GM18861 (cell line): ENCODE measurements around the gene MAP3K20.
"Not testable (repeated sequence)": the region's sequence is repeated elsewhere in the genome, so short reads cannot be mapped to it uniquely, and the experiment has no call there.

Experiments used
- ATAC-seq: cut with Tn5 transposase; IDR thresholded peaks from one replicate; pipeline ENCODE4 v1.9.1; 2021; ENCODE audit not compliant: unreplicated experiment

The MAP3K20 gene

GRCh38 chr2:173086518-173087213, 11.0 kb downstream of the MAP3K20 start:
- no peak for ATAC-seq

- ATAC-seq: no peak
Observed at GRCh38 chr2:173087214-173087581, 11.6 kb downstream of the MAP3K20 start.

GRCh38 chr2:173087793-173088496, 12.3 kb downstream of the MAP3K20 start:
- no peak for ATAC-seq

DNA sequence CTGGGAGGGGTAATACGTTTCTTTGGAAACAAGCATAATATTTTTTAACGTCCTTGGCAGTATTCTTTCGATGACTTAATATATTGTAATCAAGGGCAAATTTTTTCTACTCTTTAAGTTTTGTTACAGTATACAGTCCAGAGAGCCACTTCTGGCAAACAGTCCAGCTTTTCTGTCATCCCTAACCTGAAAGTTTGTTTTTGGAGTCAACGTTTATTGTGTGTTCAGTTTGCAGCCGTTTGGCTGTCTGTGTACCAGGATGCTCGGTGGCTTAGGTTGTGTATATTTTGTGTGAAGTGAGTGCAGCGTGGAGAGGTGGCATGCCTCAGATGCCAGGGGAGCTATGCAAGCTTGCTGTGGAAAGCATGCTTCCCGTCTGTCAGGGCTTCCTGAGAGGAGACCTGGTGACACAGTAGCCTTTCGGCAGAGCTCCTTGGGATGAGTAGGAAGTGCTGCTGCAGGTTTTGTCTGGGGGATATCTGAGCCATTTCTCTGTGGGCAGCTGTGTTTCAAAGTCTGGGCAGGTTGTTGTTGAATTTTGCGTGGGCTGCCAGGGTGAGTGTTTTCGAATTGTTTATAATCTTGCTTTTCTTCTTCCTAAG, 14.7 kb downstream of the MAP3K20 start:
- no peak for ATAC-seq

DNA sequence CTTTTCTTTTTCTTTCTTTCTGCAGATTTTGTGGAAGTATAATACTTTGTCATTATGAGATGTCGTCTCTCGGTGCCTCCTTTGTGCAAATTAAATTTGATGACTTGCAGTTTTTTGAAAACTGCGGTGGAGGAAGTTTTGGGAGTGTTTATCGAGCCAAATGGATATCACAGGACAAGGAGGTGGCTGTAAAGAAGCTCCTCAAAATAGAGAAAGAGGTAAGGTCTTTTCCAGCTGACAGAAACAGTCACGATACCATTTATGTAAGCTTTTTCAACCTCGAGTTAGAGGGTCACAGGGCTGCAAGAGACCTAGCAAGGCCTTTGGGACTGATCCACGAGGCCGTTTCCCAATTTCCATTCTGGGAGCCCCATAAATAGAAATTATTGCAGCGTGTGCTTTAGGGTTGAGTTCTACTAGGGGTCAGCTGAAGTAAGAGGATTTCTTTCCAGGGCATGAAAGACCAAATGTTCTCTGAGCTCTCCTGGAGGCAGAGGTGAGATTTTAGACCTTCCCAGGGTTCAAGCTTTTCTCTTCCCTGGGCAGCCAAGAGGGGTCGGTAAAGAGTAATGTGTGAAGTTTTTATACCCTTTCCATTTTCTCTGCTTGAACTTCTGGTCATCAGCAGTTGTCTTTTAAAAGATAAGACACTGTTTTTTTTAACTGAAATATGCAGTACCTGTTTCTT, 15.5 kb downstream of the MAP3K20 start:
- no peak for ATAC-seq

GRCh38 chr2:173091910-173092309, 16.3 kb downstream of the MAP3K20 start:
- ATAC-seq: no peak

DNA sequence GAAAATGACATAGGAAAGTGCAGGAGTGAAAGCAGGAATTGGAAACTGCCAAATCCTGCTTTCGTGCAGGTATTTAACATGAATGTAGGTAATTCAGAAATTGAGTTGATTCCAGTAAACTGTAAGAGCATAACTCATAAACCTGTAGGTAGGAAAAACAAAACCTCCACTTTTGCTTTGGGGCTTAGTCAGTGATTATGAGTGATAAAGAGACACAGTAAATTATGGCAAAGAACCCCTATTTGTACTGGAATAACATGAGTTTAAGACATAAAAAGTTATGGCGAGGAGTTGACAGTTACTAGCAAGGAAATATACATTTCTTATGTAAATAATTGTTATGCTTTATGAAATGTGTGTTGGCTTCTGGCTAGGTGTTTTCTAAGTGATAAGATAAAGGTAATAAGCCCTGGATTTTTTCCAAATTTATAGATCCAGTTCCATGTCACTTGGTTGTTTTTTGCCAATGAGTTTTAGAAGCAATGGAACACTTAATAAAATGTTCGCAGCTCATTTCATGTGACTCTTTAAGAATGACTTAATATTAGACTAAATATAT, 17.3 kb downstream of the MAP3K20 start:
- ATAC-seq: no peak

GRCh38 chr2:173093617-173094016, 18.0 kb downstream of the MAP3K20 start:
- ATAC-seq: not testable (repeated sequence)

- ATAC-seq: no peak
Observed at GRCh38 chr2:173094731-173095130, 19.1 kb downstream of the MAP3K20 start.

DNA sequence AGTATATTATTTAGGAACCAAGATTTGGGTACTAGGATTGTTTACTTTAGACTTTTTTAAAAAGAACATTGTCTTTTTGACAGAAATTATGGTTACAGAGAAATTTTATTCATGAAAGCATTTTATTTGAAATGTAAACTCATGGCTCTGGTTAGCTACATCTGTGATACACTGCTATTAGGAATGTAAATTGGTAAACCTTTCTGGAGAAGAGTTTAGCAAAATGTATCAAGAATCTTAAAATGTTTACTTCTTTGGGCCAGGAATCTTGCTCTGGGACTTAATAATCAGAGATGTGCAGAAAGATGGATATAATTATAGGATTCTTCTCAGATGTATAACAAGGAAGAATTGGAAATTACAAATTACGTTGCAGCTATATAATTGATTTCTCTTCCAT, 19.7 kb downstream of the MAP3K20 start:
- no peak for ATAC-seq

DNA sequence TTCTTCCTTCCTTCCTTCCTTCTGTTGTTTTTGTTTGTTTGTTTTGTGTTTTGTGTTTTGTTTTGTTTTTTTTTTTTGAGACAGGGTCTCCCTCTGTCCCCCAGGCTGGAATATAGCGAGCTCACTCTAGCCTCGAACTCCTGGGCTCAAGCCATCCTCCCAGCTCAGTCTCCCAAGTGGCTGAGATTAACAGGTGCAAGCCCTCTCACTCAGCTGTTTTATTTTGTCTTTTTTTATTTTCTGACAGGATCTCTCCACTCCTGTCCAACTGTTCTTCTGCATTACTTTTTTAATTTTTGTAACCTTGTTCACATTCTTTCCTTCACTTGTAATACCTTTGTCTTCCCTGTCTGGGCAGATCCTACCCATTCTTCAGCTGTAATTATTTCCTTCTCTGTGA, 23.6 kb downstream of the MAP3K20 start:
- ATAC-seq: no peak

DNA sequence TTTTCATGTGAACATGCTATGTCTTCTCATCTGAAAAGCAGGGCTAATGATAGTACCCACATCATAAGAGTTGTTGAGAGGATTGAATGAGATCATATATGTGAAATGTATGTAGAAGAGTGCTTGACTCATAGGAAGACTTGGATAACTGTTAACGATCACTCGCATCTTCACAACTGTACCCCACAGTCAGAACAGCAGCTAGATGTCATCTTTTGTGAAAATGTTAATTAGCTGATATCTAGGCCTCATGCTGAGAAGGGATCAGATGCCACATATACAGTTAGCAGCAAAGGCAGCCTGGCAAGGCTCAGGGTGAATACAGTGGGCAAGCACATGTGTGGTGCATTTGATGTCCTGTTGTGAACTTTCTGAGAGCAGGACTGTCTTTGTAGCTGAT, 24.2 kb downstream of the MAP3K20 start:
- no peak for ATAC-seq

DNA sequence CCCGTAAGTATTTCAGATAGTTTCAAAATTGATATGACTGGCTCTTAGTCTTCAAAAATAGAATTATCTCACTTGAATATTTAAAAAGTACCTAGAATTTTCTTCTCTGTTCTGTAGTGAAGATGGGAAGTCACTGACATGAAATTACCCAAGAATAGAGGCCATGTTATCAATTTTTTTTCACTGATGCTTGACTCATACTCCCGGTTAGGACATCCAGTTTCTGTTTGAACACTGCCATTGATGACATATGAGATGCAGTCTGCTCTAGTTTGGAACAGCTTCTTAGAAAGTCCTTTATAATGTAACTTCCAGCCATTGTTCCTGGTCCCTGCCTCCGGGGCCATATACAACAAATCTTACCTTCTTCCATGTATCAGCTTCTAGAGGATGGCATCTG, 26.0 kb downstream of the MAP3K20 start:
- ATAC-seq: peak; percentile 63

DNA sequence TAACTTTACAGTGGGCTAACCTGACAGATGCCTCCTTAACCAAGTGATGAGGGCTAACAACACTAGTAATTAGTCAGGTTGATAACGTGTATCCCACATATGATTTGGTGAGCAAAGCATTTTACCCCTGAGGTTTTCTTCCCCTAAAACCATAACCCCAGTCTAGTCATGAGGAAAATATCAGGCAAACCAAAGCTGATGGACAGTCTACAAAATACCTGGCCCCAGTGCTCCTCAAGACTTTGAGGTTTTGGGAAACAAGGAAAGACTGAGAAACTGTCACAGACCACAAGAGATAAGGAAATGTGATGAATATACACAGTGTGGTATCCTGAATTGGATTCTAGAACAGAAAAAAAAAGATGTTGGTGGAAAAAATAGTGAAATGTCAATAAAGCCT, 28.5 kb downstream of the MAP3K20 start:
- ATAC-seq: no peak

DNA sequence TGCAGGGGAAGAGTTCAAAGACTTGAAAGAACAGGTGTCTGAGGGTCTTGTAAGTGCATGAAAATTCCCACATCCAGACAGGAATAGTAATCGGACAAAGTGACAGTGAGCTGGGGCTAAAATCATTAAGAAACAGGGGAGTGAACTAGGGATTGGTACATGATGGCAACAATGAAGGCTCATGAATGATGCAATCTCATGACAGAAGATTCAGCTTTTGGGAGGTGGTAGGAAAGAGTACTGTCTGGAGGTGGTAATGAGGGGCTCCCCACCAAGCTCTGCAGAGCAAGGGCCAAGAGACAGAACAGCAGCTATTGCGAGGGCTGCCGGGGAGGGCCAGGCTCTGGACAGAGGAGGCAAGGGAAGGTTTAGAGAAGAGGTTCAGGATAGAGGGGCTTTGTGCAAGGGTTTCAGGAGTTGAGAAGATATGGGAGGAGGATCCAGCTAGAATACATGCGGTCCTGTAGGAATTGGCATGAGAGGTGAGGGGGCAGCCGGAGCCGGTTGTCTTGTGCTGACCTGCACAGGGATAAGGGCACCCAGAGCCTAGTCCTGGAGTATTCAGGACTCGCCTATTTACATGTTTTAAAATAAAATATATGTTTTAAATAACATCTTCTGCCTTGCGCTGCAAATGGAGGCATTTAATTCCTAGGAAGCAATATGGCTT, 31.4 kb downstream of the MAP3K20 start:
- ATAC-seq: no peak

- ATAC-seq: no peak
Observed at GRCh38 chr2:173107629-173108022, 32.0 kb downstream of the MAP3K20 start.

GRCh38 chr2:173109253-173110188, 33.9 kb downstream of the MAP3K20 start:
- no peak for ATAC-seq

GRCh38 chr2:173117678-173118077, 42.0 kb downstream of the MAP3K20 start:
- ATAC-seq: no peak

GRCh38 chr2:173118395-173118794, 42.7 kb downstream of the MAP3K20 start:
- ATAC-seq: no peak
